A673 (cell line): ENCODE measurements around the gene CAMK4. TPM values are rescaled to one million over a fixed set of nuclear protein-coding genes. Genes with fewer than 3 reads are reported as not detected.

Experiments
- Bru-seq: library from RNA; stranded (reverse); fragments of 400-500 nt; gene quantifications from one replicate; lab custom pipeline; 2021; lab: Mats Ljungman, UMichigan
- BruChase-seq, 2 experiments: library from RNA; stranded (reverse); fragments of 400-500 nt; gene quantifications; one replicate each; lab custom pipeline; 2021; lab: Mats Ljungman, UMichigan
- BruUV-seq: library from RNA; stranded (reverse); fragments of 400-500 nt; replicated peaks from 2 replicates; lab custom pipeline; 2021; lab: Mats Ljungman, UMichigan
- CTCF ChIA-PET: fragments of 300-600 bp; sonication (Branson Sonifier 250); formaldehyde crosslinking; loops from one replicate; lab custom pipeline; 2022; ENCODE audit warnings: antibody characterized with exemption; lab: Charles Lee
- POLR2A ChIA-PET: fragments of 300-600 bp; sonication (Branson Sonifier 250); formaldehyde crosslinking; loops from one replicate; lab custom pipeline; 2022; ENCODE audit warnings: antibody characterized with exemption; ENCODE audit not compliant: low non-redundant PET; lab: Charles Lee
- DNase-seq: peaks from one replicate; pipeline ENCODE4 v3.0.0-alpha.2; 2015; ENCODE audit warnings: low spot score
- H3K27ac ChIP-seq: fragments of 200-600 bp; sonication (generic); 2 replicates; pipeline ENCODE4 v1.5.1; 2016; ENCODE audit warnings: mixed run types, low read depth, mild to moderate bottlenecking, mixed read lengths, antibody characterized with exemption, low read length; ENCODE audit not compliant: poor library complexity, severe bottlenecking
- H3K27me3 ChIP-seq: fragments of 200-600 bp; sonication (generic); replicated peaks from 2 replicates; pipeline ENCODE4 v1.6.1; 2017; ENCODE audit warnings: mixed run types, low read depth, mild to moderate bottlenecking, mixed read lengths, antibody characterized with exemption, low read length; ENCODE audit not compliant: insufficient read depth, poor library complexity
- H3K36me3 ChIP-seq: fragments of 200-600 bp; sonication (generic); 2 replicates; pipeline ENCODE4 v1.6.1; 2016; ENCODE audit warnings: mixed run types, mild to moderate bottlenecking, mixed read lengths, antibody characterized with exemption, low read length; ENCODE audit not compliant: insufficient read depth, poor library complexity, severe bottlenecking
- H3K4me1 ChIP-seq: fragments of 200-600 bp; sonication (generic); 2 replicates; pipeline ENCODE4 v1.6.1; 2017; ENCODE audit warnings: mixed run types, mild to moderate bottlenecking, mixed read lengths, antibody characterized with exemption, low read length; ENCODE audit not compliant: insufficient read depth, poor library complexity, severe bottlenecking
- H3K4me3 ChIP-seq: fragments of 200-600 bp; sonication (generic); 2 replicates; pipeline ENCODE4 v1.5.1; 2016; ENCODE audit warnings: low read depth, mixed run types, mild to moderate bottlenecking, mixed read lengths, low read length; ENCODE audit not compliant: poor library complexity, severe bottlenecking
- H3K9me3 ChIP-seq: fragments of 200-600 bp; sonication (generic); 2 replicates; pipeline ENCODE4 v1.6.1; 2016; ENCODE audit warnings: mixed run types, low read depth, mild to moderate bottlenecking, mixed read lengths, antibody characterized with exemption, low read length; ENCODE audit not compliant: poor library complexity, severe bottlenecking
- EZH2 ChIP-seq: fragments of 200-600 bp; sonication (generic); IDR thresholded peaks from 2 replicates; pipeline ENCODE4 v1.6.1; 2017; ENCODE audit warnings: borderline replicate concordance, low read depth, mild to moderate bottlenecking, mixed read lengths, antibody characterized with exemption, low read length; ENCODE audit not compliant: poor library complexity, severe bottlenecking
- intact Hi-C: fragments of 100-400 bp; cut with micrococcal nuclease; formaldehyde crosslinking; loops from one replicate; pipeline ENCODE4 v1.10.0; 2022; ENCODE audit not compliant: unreplicated experiment
- long read RNA-seq: library from polyadenylated mRNA; stranded (forward); transcript quantifications from one replicate; pipeline ENCODE4 v2.0.0, GENCODE V29; 2022
- total RNA-seq: library from RNA; stranded (reverse); gene quantifications from 2 replicates; pipeline ENCODE4 v1.2.3, GENCODE V29; 2021
- TF ChIP-seq, protein P1 (sequence below): fragments of 300-800, 200-600 bp; sonication (generic); conservative IDR thresholded peaks from 2 replicates; pipeline ENCODE4 v1.5.1; 2017; ENCODE audit warnings: low read depth, mild to moderate bottlenecking, antibody characterized with exemption, low read length, moderate library complexity, mixed read lengths

The CAMK4 gene
- total RNA-seq (0.42 and 0.88 TPM in 2 replicates), Bru-seq, nascent RNA (percentile 25 among the genes with signal in this experiment), BruChase-seq, experiment 1, labeled RNA remaining after a 2-hour chase (percentile 20 among the genes with signal in this experiment), BruChase-seq, experiment 2, labeled RNA remaining after a 6-hour chase (percentile 22 among the genes with signal in this experiment)
- long read RNA-seq, result 0 reads

DNA sequence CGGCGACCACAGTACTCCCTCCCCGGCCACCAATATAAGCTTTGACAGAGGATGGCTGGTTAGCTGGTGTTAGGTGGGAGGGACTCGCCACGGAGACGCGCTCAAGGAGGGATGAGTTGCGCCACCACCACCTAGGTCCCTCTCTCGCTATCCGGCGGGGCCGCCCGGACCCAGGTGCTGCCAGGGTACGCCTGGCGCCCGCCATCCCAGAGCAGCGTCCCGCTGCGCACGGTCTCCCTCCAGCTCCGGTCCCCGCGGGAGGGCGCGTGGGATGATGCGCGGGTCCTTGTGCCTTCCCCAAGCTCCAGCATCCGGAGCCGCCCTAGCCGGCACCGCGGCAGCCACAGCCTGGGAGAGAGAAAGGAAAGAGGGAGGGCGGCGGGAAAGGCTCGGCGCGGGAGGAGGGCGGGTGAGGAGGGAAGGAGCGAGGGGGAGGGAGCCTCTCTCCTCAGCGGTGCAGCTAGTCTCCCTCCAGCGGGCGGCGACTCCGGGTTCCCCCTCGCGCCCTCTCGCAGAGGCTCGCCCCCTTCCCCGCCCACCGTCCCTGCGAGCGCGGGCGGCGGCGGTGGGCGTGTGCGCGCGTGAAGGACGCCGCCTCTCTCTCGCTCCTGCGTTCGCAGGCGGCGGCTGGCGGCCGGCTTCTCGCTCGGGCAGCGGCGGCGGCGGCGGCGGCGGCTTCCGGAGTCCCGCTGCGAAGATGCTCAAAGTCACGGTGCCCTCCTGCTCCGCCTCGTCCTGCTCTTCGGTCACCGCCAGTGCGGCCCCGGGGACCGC lies at the start of gene CAMK4:
Gene CAMK4, plus strand, starts transcription at position 598 of the 774 bp plus-strand sequence. Its CDS starts 100 bp downstream, at position 698.
- peaks cover 14% of the 10 kb centered on the region for H3K27me3 ChIP-seq
- no peaks in the 10 kb centered on the region for H3K4me1 ChIP-seq
- TF ChIP-seq, protein P1, sequence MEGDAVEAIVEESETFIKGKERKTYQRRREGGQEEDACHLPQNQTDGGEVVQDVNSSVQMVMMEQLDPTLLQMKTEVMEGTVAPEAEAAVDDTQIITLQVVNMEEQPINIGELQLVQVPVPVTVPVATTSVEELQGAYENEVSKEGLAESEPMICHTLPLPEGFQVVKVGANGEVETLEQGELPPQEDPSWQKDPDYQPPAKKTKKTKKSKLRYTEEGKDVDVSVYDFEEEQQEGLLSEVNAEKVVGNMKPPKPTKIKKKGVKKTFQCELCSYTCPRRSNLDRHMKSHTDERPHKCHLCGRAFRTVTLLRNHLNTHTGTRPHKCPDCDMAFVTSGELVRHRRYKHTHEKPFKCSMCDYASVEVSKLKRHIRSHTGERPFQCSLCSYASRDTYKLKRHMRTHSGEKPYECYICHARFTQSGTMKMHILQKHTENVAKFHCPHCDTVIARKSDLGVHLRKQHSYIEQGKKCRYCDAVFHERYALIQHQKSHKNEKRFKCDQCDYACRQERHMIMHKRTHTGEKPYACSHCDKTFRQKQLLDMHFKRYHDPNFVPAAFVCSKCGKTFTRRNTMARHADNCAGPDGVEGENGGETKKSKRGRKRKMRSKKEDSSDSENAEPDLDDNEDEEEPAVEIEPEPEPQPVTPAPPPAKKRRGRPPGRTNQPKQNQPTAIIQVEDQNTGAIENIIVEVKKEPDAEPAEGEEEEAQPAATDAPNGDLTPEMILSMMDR, result no peak
- TF ChIP-seq EZH2, result no peak
- H3K36me3 ChIP-seq, result no peaks in the 10 kb centered on the region
- no TSS peak for BruUV-seq
- H3K9me3 ChIP-seq, result no peaks in the 10 kb centered on the region
- no peak within 1 kb of the TSS for H3K27ac ChIP-seq
- ChIA-PET POLR2A (interaction anchor here (0.6 kb wide), 1 partner anchor 133 kb away, joined by 4 read pairs; no protein-coding TSS in a partner anchor), CTCF (no interaction called here)
- DNase-seq, result peak; percentile 79
- intact Hi-C loops, result no loop called here
- peak within 1 kb of the TSS; percentile 48 for H3K4me3 ChIP-seq

DNA sequence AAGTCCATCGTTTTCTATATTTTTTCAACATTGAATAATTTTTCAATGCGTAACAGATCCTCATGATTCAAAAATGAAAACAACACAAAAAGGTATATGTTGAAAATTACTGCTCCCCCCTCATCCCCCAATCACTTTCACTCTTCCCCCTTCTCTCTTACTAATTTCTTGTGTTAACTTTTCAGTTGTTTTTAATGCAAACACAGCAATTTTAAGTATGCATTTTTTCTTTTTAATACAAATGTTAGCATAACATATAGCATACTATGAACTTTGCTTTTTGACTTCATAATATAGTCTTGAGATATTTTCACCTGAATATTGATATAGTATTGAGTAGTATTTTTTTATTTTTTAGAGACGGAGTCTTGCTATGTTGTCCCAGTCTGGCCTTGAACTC lies 41.1 kb upstream of the CAMK4 start:
- intact Hi-C loops, result no loop called here
- Histone ChIP-seq H3K4me3 (no peak overlapping the region), H3K4me1 (no peaks in the 10 kb centered on the region), H3K36me3 (no peaks in the 10 kb centered on the region), H3K9me3 (no peaks in the 10 kb centered on the region), H3K27me3 (no peaks in the 10 kb centered on the region), H3K27ac (no peak overlapping the region)
- BruUV-seq, result no TSS peak
- POLR2A ChIA-PET, result no interaction called here
- DNase-seq, result no peak
- TF ChIP-seq EZH2, result no peak
- TF ChIP-seq, protein P1, result no peak
- CTCF ChIA-PET, result no interaction called here

DNA sequence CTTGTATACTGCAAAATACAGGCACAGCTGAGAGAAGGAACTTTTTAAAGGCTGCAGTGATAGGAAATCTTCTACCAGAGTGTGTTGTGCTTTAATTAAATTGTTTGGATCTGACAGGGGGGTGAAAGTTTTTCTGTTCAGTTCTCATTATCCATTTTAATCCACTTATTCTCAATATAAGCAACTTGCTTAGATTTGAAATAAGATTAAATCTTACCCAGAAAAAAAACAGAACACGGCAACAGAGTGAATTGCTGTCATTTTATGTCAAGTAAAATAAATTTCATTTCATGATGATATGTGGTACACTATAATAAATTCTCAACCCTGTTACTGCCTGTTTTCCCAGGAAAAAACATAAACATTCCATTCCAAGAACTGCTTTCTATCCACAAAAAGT lies 37.1 kb upstream of the CAMK4 start:
- Histone ChIP-seq H3K36me3 (no peaks in the 10 kb centered on the region), H3K27me3 (no peaks in the 10 kb centered on the region), H3K27ac (no peak overlapping the region), H3K4me3 (no peak overlapping the region), H3K9me3 (no peaks in the 10 kb centered on the region), H3K4me1 (no peaks in the 10 kb centered on the region)
- CTCF ChIA-PET, result no interaction called here
- TF ChIP-seq EZH2, result no peak
- TF ChIP-seq, protein P1, result no peak
- intact Hi-C loops, result no loop called here
- BruUV-seq, result no TSS peak
- POLR2A ChIA-PET, result no interaction called here
- DNase-seq, result no peak
